ENCODE measurements around the gene INAFM2.
A peak's percentile ranks its signal among the peaks of the same experiment; 100 is the strongest.

Gene INAFM2

DNA sequence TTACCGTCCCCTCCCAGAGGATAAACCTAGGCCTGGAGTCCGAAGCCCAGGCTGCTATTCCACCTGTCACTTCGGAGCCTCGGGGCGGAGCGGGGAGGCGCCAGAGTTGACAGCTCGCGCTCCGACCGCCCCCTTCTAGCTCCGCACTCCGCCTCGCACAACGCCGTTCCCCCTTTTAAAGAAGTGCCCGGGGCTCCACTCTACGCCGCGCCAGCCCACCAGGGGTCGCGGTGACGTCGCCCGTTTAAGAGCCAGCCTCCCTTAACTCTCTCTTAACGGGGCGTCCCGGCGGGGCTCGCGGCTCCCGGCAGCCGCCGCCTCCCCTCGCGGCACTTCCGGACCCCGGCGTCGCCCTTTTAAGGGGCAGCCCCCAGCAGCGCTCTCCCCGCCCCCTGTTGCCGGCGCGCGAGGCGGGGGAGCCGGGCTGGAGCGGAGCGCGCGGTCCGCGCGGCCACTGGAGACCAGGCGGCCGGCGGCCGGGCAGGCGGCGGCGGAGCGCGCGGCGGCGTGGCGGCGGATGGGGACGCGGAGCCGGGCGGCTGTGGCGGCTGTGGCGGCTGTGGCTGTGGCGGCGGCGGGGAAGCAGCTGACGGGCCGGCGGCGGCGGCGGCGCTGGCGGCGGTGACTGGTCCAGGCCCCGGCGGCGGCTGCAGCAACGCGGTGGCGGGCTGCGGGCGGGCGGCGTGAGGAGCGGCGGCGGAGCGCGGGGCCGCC is at the start of gene INAFM2:
TSS of gene INAFM2 (plus strand) at position 454 of the 714 bp plus-strand sequence. CDS start 364 bp downstream, outside the sequence.
- H3K79me2 ChIP-seq (ENCODE audit: control insufficient read depth, low read length) = no peaks in the 10 kb centered on the region
- peaks cover 17% of the 10 kb centered on the region for H3K27me3 ChIP-seq (ENCODE audit: control insufficient read depth, low read length)
- H3K27ac ChIP-seq (ENCODE audit: low read depth, low read length) = no peak within 1 kb of the TSS

GRCh38 chr15:40274350-40275274 is 48.9 kb upstream of the INAFM2 start:
- peaks cover 27% of the 10 kb centered on the region for H3K27me3 ChIP-seq (ENCODE audit: control insufficient read depth, low read length)
- H3K36me3 ChIP-seq (ENCODE audit: control insufficient read depth, low read length) = no peaks in the 10 kb centered on the region
- no peaks in the 10 kb centered on the region for H4K20me1 ChIP-seq (ENCODE audit: control insufficient read depth, insufficient read depth, low read depth, low read length)
- H3K9me3 ChIP-seq (ENCODE audit: control insufficient read depth, insufficient read depth, low read length) = no peaks in the 10 kb centered on the region
- no peaks in the 10 kb centered on the region for H3F3A ChIP-seq (ENCODE audit: control insufficient read depth, insufficient read depth)
- TF ChIP-seq EZH2phosphoT487 (IDR thresholded peaks at IDR 0.05; ENCODE audit: borderline replicate concordance, low read length) = no peak
- TF ChIP-seq CTCF (IDR thresholded peaks at IDR 0.05; ENCODE audit: low read depth, low read length, poor library complexity, severe bottlenecking) = peak; percentile 100
- H3K27ac ChIP-seq (ENCODE audit: low read depth, low read length) = no peak overlapping the region
- H3K4me2 ChIP-seq (ENCODE audit: low read length) = no peak overlapping the region
- no peaks in the 10 kb centered on the region for H3K79me2 ChIP-seq (ENCODE audit: control insufficient read depth, low read length)
- no peak overlapping the region for H3K4me3 ChIP-seq (ENCODE audit: low read length)
- H3K4me1 ChIP-seq (ENCODE audit: control insufficient read depth, low read length) = peaks cover 25% of the 10 kb centered on the region
- H3K9me2 ChIP-seq (replicated peaks; ENCODE audit: control insufficient read depth, low read length) = no peaks in the 10 kb centered on the region

More for the DNA sequence above, at the start of gene INAFM2:
- peak within 1 kb of the TSS; percentile 70 for H3K4me3 ChIP-seq (ENCODE audit: low read length)
- no peaks in the 10 kb centered on the region for H3K36me3 ChIP-seq (ENCODE audit: control insufficient read depth, low read length)
- H3K4me2 ChIP-seq (ENCODE audit: low read length) = peak within 1 kb of the TSS; percentile 70
- TF ChIP-seq CTCF (IDR thresholded peaks at IDR 0.05; ENCODE audit: low read depth, low read length, poor library complexity, severe bottlenecking) (peak; percentile 41), EZH2phosphoT487 (IDR thresholded peaks at IDR 0.05; ENCODE audit: borderline replicate concordance, low read length) (no peak)
- peaks cover 11% of the 10 kb centered on the region for H3F3A ChIP-seq (ENCODE audit: control insufficient read depth, insufficient read depth)
- H3K4me1 ChIP-seq (ENCODE audit: control insufficient read depth, low read length) = peaks cover 27% of the 10 kb centered on the region
- H3K9me2 ChIP-seq (replicated peaks; ENCODE audit: control insufficient read depth, low read length) = no peaks in the 10 kb centered on the region
- H4K20me1 ChIP-seq (ENCODE audit: control insufficient read depth, insufficient read depth, low read depth, low read length) = no peaks in the 10 kb centered on the region
- H3K9me3 ChIP-seq (ENCODE audit: control insufficient read depth, insufficient read depth, low read length) = no peaks in the 10 kb centered on the region

DNA sequence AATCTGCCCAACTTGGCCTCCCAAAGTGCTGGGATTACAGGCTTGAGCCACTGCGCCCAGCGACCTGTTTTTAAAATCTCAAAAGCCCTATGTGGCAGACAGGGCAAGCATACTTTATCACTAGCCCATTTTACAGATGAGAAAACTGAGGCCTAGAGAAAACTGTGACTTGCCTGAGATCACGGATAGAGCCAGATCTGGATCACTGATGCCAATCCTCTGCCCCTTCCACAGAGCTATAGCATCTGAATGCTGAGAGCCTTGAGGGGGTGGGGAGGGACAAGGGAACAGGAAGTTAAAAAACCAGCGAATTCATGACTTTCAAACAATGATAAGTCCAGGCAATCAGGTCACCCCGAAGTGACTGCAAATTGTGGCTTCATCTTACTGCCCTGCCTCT is 48.0 kb upstream of the INAFM2 start:
- no peak overlapping the region for H3K27ac ChIP-seq (ENCODE audit: low read depth, low read length)
- TF ChIP-seq CTCF (IDR thresholded peaks at IDR 0.05; ENCODE audit: low read depth, low read length, poor library complexity, severe bottlenecking) = no peak
- no peak for TF ChIP-seq EZH2phosphoT487 (IDR thresholded peaks at IDR 0.05; ENCODE audit: borderline replicate concordance, low read length)
- H3K9me3 ChIP-seq (ENCODE audit: control insufficient read depth, insufficient read depth, low read length) = no peaks in the 10 kb centered on the region
- no peaks in the 10 kb centered on the region for H4K20me1 ChIP-seq (ENCODE audit: control insufficient read depth, insufficient read depth, low read depth, low read length)
- no peak overlapping the region for H3K4me3 ChIP-seq (ENCODE audit: low read length)
- H3F3A ChIP-seq (ENCODE audit: control insufficient read depth, insufficient read depth) = no peaks in the 10 kb centered on the region
- no peak overlapping the region for H3K4me2 ChIP-seq (ENCODE audit: low read length)
- peaks cover 24% of the 10 kb centered on the region for H3K27me3 ChIP-seq (ENCODE audit: control insufficient read depth, low read length)
- H3K79me2 ChIP-seq (ENCODE audit: control insufficient read depth, low read length) = no peaks in the 10 kb centered on the region
- H3K36me3 ChIP-seq (ENCODE audit: control insufficient read depth, low read length) = no peaks in the 10 kb centered on the region
- no peaks in the 10 kb centered on the region for H3K9me2 ChIP-seq (replicated peaks; ENCODE audit: control insufficient read depth, low read length)
- peaks cover 25% of the 10 kb centered on the region for H3K4me1 ChIP-seq (ENCODE audit: control insufficient read depth, low read length)
